OCI-LY7 (cell line): ENCODE measurements around the gene PITX2. TPM values are rescaled to one million over a fixed set of nuclear protein-coding genes. Genes with fewer than 3 reads are reported as not detected.

Experiments used
- BruUV-seq: library from RNA; stranded (reverse); fragments of 400-500 nt; replicated peaks from 2 replicates; lab custom pipeline; 2021; lab: Mats Ljungman, UMichigan
- CTCF ChIA-PET: fragments of 300-600 bp; sonication (Branson Sonifier 250); formaldehyde crosslinking; loops from one replicate; lab custom pipeline; 2022; ENCODE audit warnings: antibody characterized with exemption; ENCODE audit not compliant: unreplicated experiment; lab: Charles Lee
- POLR2A ChIA-PET: fragments of 300-600 bp; sonication (Branson Sonifier 250); formaldehyde crosslinking; loops from one replicate; lab custom pipeline; 2022; ENCODE audit warnings: antibody characterized with exemption; lab: Charles Lee
- DNase-seq: peaks from one replicate; pipeline ENCODE4 v3.0.0-alpha.2; 2015; ENCODE audit warnings: low spot score
- H2AFZ ChIP-seq: fragments of 200-600 bp; sonication (generic), shearing (Covaris generic); 2 replicates; pipeline ENCODE4 v1.6.1; 2014; ENCODE audit warnings: mild to moderate bottlenecking, antibody characterized with exemption, low read length, moderate library complexity
- H3K27ac ChIP-seq: fragments of 200-600 bp; sonication (generic); 2 replicates; pipeline ENCODE4 v1.5.1; 2014; ENCODE audit warnings: mixed run types, low read depth, mild to moderate bottlenecking, moderate library complexity, low read length, inconsistent platforms; ENCODE audit not compliant: poor library complexity, severe bottlenecking
- H3K36me3 ChIP-seq: fragments of 200-600 bp; sonication (generic); 2 replicates; pipeline ENCODE4 v1.6.1; 2014; ENCODE audit warnings: mild to moderate bottlenecking, antibody characterized with exemption, low read length, moderate library complexity, mixed read lengths; ENCODE audit not compliant: insufficient read depth
- H3K4me1 ChIP-seq: fragments of 200-600 bp; sonication (generic); 2 replicates; pipeline ENCODE4 v1.5.1; 2014; ENCODE audit warnings: mild to moderate bottlenecking, low read length; ENCODE audit not compliant: insufficient read depth, poor library complexity, severe bottlenecking
- H3K4me2 ChIP-seq: fragments of 200-600 bp; sonication (generic); 2 replicates; pipeline ENCODE4 v1.6.1; 2014; ENCODE audit warnings: mild to moderate bottlenecking, low read length
- H3K4me3 ChIP-seq: fragments of 200-600 bp; sonication (generic); 2 replicates; pipeline ENCODE4 v1.5.1; 2014; ENCODE audit warnings: mild to moderate bottlenecking, low read depth, low read length; ENCODE audit not compliant: poor library complexity, severe bottlenecking
- H3K79me2 ChIP-seq: fragments of 200-600 bp; sonication (generic); 2 replicates; pipeline ENCODE4 v1.6.1; 2016; ENCODE audit warnings: low read depth, mild to moderate bottlenecking, low read length, moderate library complexity, mixed read lengths; ENCODE audit not compliant: insufficient read depth
- H3K9me2 ChIP-seq: fragments of 200-600 bp; sonication (generic); 2 replicates; pipeline ENCODE4 v1.6.1; 2016; ENCODE audit warnings: mild to moderate bottlenecking, low read length, mixed read lengths; ENCODE audit not compliant: insufficient read depth
- H3K9me3 ChIP-seq: fragments of 200-600 bp; sonication (generic); 2 replicates; pipeline ENCODE4 v1.6.1; 2014; ENCODE audit warnings: mild to moderate bottlenecking, mixed run types, low read length, mixed read lengths
- H4K20me1 ChIP-seq: fragments of 200-600 bp; sonication (generic); 2 replicates; pipeline ENCODE4 v1.6.1; 2014; ENCODE audit warnings: mild to moderate bottlenecking, antibody characterized with exemption, low read length, moderate library complexity, mixed read lengths; ENCODE audit not compliant: insufficient read depth
- CTCF ChIP-seq: fragments of 200-600 bp; sonication (generic); conservative IDR thresholded peaks from 2 replicates; pipeline ENCODE4 v1.5.1; 2014; ENCODE audit warnings: mild to moderate bottlenecking, antibody characterized with exemption, low read length, moderate library complexity, mixed read lengths
- EZH2phosphoT487 ChIP-seq: fragments of 200-600 bp; sonication (generic); IDR thresholded peaks from 2 replicates; pipeline ENCODE4 v1.6.1; 2018; ENCODE audit warnings: low read depth, borderline replicate concordance, mild to moderate bottlenecking, mixed run types, antibody characterized with exemption, low read length, moderate library complexity, mixed read lengths
- intact Hi-C: fragments of 100-400 bp; cut with micrococcal nuclease; formaldehyde crosslinking; loops from one replicate; pipeline ENCODE4 v1.10.0; 2022; ENCODE audit not compliant: unreplicated experiment
- total RNA-seq, 2 experiments: library from RNA; depleted of rRNA in 1 of 2; stranded (reverse); fragments of >200 nt in 1 of 2; shearing (Covaris generic) in 1 of 2; gene quantifications; 2 replicates each; pipeline ENCODE4 v1.2.3, GENCODE V29; 2014 to 2022

Gene PITX2
- total RNA-seq, 2 experiments from 2014 or later = 4.4 to 6.5 TPM

GRCh38 chr4:110629780-110630687 is 7.2 kb upstream of the PITX2 start:
- no peaks in the 10 kb centered on the region for H3K79me2 ChIP-seq
- no TSS peak for BruUV-seq
- TF ChIP-seq CTCF (no peak), EZH2phosphoT487 (no peak)
- H3K4me3 ChIP-seq = no peak overlapping the region
- no peak overlapping the region for H3K27ac ChIP-seq
- H3K36me3 ChIP-seq = no peaks in the 10 kb centered on the region
- no peak overlapping the region for H2AFZ ChIP-seq
- intact Hi-C loops = loop anchor here (2.0 to 10.0 kb wide), 3 partner anchors 267 to 1005 kb away; no protein-coding TSS in a partner anchor
- ChIA-PET POLR2A (no interaction called here), CTCF (no interaction called here)
- peaks cover 3% of the 10 kb centered on the region for H3K4me1 ChIP-seq
- no peaks in the 10 kb centered on the region for H4K20me1 ChIP-seq
- no peak overlapping the region for H3K4me2 ChIP-seq
- no peaks in the 10 kb centered on the region for H3K9me3 ChIP-seq
- no peak for DNase-seq
- no peaks in the 10 kb centered on the region for H3K9me2 ChIP-seq

GRCh38 chr4:110629214-110629754 is 6.4 kb upstream of the PITX2 start:
- Histone ChIP-seq H3K4me1 (peaks cover 3% of the 10 kb centered on the region), H3K9me3 (no peaks in the 10 kb centered on the region), H3K4me2 (no peak overlapping the region), H2AFZ (no peak overlapping the region), H4K20me1 (no peaks in the 10 kb centered on the region), H3K9me2 (no peaks in the 10 kb centered on the region), H3K4me3 (no peak overlapping the region), H3K27ac (no peak overlapping the region), H3K79me2 (no peaks in the 10 kb centered on the region), H3K36me3 (no peaks in the 10 kb centered on the region)
- no TSS peak for BruUV-seq
- no peak for DNase-seq
- ChIA-PET CTCF (no interaction called here), POLR2A (no interaction called here)
- TF ChIP-seq CTCF (no peak), EZH2phosphoT487 (no peak)
- intact Hi-C loops = no loop called here
